HG03039 (cell line): ENCODE data around the gene THAP3.
"Not testable (repeated sequence)": the region's sequence is repeated elsewhere in the genome, so short reads cannot be mapped to it uniquely, and the experiment has no call there.

Source experiments
- ATAC-seq: cut with Tn5 transposase; IDR thresholded peaks from one replicate; pipeline ENCODE4 v1.9.1; 2021; ENCODE audit warnings: mild to moderate bottlenecking, moderate library complexity; ENCODE audit not compliant: unreplicated experiment

Gene THAP3

GRCh38 chr1:6590046-6590445 lies 34.6 kb upstream of the THAP3 start:
- no peak for ATAC-seq

GRCh38 chr1:6591222-6591621 lies 33.4 kb upstream of the THAP3 start:
- ATAC-seq = no peak

GRCh38 chr1:6591644-6592043 lies 33.0 kb upstream of the THAP3 start:
- ATAC-seq = no peak

GRCh38 chr1:6592441-6592840 lies 32.2 kb upstream of the THAP3 start:
- ATAC-seq = no peak

GRCh38 chr1:6592865-6593593 lies 31.6 kb upstream of the THAP3 start:
- no peak for ATAC-seq

GRCh38 chr1:6593810-6594209 lies 30.9 kb upstream of the THAP3 start:
- no peak for ATAC-seq

GRCh38 chr1:6594977-6595740 lies 29.5 kb upstream of the THAP3 start:
- no peak for ATAC-seq

GRCh38 chr1:6596351-6596750 lies 28.3 kb upstream of the THAP3 start:
- ATAC-seq = no peak

- ATAC-seq = no peak
These were observed 27.5 kb upstream of the THAP3 start for GRCh38 chr1:6596886-6597776.

GRCh38 chr1:6597777-6598131 lies 26.9 kb upstream of the THAP3 start:
- ATAC-seq = no peak

- no peak for ATAC-seq
These were observed 25.3 kb upstream of the THAP3 start for GRCh38 chr1:6599141-6599975.

- ATAC-seq = not testable (repeated sequence)
These were observed 24.7 kb upstream of the THAP3 start for GRCh38 chr1:6599991-6600390.

- ATAC-seq = peak; percentile 3
These were observed 24.1 kb upstream of the THAP3 start for GRCh38 chr1:6600410-6601048.

- peak; percentile 21 for ATAC-seq
These were observed 23.4 kb upstream of the THAP3 start for GRCh38 chr1:6601049-6601922.

GRCh38 chr1:6601923-6602668 lies 22.6 kb upstream of the THAP3 start:
- peak; percentile 29 for ATAC-seq

GRCh38 chr1:6602669-6603237 lies 21.9 kb upstream of the THAP3 start, which contains the start of gene KLHL21:
Gene KLHL21, minus strand, starts transcription at chr1:6602869. Its CDS starts 52 bp downstream, at chr1:6602817.
- ATAC-seq = peak; percentile 56

- no peak for ATAC-seq
These were observed 21.3 kb upstream of the THAP3 start for GRCh38 chr1:6603238-6603914.
